Progenitor cell of endocrine pancreas (in vitro differentiated cells): ENCODE results near the gene VIP. TPM values are rescaled to one million over a fixed set of nuclear protein-coding genes. Genes with fewer than 3 reads are reported as not detected.

ENCODE experiments used
- DNase-seq: peaks from one replicate; pipeline ENCODE4 v3.0.0; 2021; ENCODE audit warnings: low spot score; ENCODE audit not compliant: unreplicated experiment
- H3K27ac Mint-ChIP-seq: 2 replicates; pipeline ENCODE4 v1.8.0; 2021; ENCODE audit warnings: mild to moderate bottlenecking, moderate library complexity, mixed read lengths
- H3K27me3 Mint-ChIP-seq: 2 replicates; pipeline ENCODE4 v1.8.0; 2021; ENCODE audit warnings: mixed read lengths
- H3K36me3 Mint-ChIP-seq: 2 replicates; pipeline ENCODE4 v1.8.0; 2022; ENCODE audit warnings: mixed read lengths; ENCODE audit not compliant: insufficient read depth
- H3K4me1 Mint-ChIP-seq: 2 replicates; pipeline ENCODE4 v1.8.0; 2021; ENCODE audit warnings: low read depth, mixed read lengths
- H3K4me3 Mint-ChIP-seq: 2 replicates; pipeline ENCODE4 v1.8.0; 2021; ENCODE audit warnings: low read depth, mild to moderate bottlenecking, moderate library complexity, mixed read lengths
- H3K9me3 Mint-ChIP-seq: 2 replicates; pipeline ENCODE4 v1.8.0; 2021; ENCODE audit warnings: low read depth, mixed read lengths
- CTCF ChIP-seq: fragments of 200-600 bp; sonication (generic); IDR thresholded peaks from one replicate; pipeline ENCODE4 v1.5.0; 2021; ENCODE audit warnings: antibody characterized with exemption, mild to moderate bottlenecking; ENCODE audit not compliant: unreplicated experiment
- total RNA-seq: library from RNA; stranded (reverse); gene quantifications from 2 replicates; pipeline ENCODE4 v1.2.1, GENCODE V29; 2021

VIP gene
- total RNA-seq, 1 donor from 2014 or later, result not detected

GRCh38 chr6:152749336-152749735 is 1.3 kb upstream of the VIP start:
- no peaks in the 10 kb centered on the region for H3K36me3 Mint-ChIP-seq
- H3K4me1 Mint-ChIP-seq, result no peaks in the 10 kb centered on the region
- H3K27ac Mint-ChIP-seq, result no peak overlapping the region
- H3K4me3 Mint-ChIP-seq, result no peak overlapping the region
- H3K27me3 Mint-ChIP-seq, result no peaks in the 10 kb centered on the region
- no peak for DNase-seq
- no peaks in the 10 kb centered on the region for H3K9me3 Mint-ChIP-seq
- no peak for TF ChIP-seq CTCF

GRCh38 chr6:152765331-152765730 is 14.7 kb downstream of the VIP start:
- TF ChIP-seq CTCF, result no peak
- no peaks in the 10 kb centered on the region for H3K4me1 Mint-ChIP-seq
- H3K36me3 Mint-ChIP-seq, result no peaks in the 10 kb centered on the region
- no peak for DNase-seq
- no peak overlapping the region for H3K4me3 Mint-ChIP-seq
- no peaks in the 10 kb centered on the region for H3K27me3 Mint-ChIP-seq
- no peaks in the 10 kb centered on the region for H3K9me3 Mint-ChIP-seq
- no peak overlapping the region for H3K27ac Mint-ChIP-seq

- H3K4me1 Mint-ChIP-seq, result no peaks in the 10 kb centered on the region
Measured at GRCh38 chr6:152769159-152769558, 18.6 kb downstream of the VIP start.

GRCh38 chr6:152769993-152770392 is 19.4 kb downstream of the VIP start:
- Mint-ChIP-seq H3K36me3 (no peaks in the 10 kb centered on the region), H3K4me3 (no peak overlapping the region), H3K9me3 (no peaks in the 10 kb centered on the region), H3K27me3 (no peaks in the 10 kb centered on the region), H3K27ac (no peak overlapping the region), H3K4me1 (no peaks in the 10 kb centered on the region)
- TF ChIP-seq CTCF, result no peak
- no peak for DNase-seq

More at GRCh38 chr6:152769159-152769558, 18.6 kb downstream of the VIP start:
- Mint-ChIP-seq H3K27ac (no peak overlapping the region), H3K4me3 (no peak overlapping the region), H3K9me3 (no peaks in the 10 kb centered on the region), H3K36me3 (no peaks in the 10 kb centered on the region), H3K27me3 (no peaks in the 10 kb centered on the region)
- no peak for TF ChIP-seq CTCF
- DNase-seq, result no peak

- DNase-seq, result no peak
- TF ChIP-seq CTCF, result no peak
- Mint-ChIP-seq H3K4me1 (no peaks in the 10 kb centered on the region), H3K27me3 (no peaks in the 10 kb centered on the region), H3K4me3 (no peak overlapping the region), H3K36me3 (no peaks in the 10 kb centered on the region), H3K27ac (no peak overlapping the region), H3K9me3 (no peaks in the 10 kb centered on the region)
Measured at GRCh38 chr6:152771061-152771687, 20.6 kb downstream of the VIP start.
